Stimulated activated CD8-positive, alpha-beta memory T cell treated with anti-CD3 and anti-CD28 coated beads, Interleukin-12 subunit alpha, Interleukin-12 subunit beta, amount 100 ng/mL, for 4 hours (primary cell): Measurements from ENCODE around the gene KRI1.
"Not testable (repeated sequence)": the region's sequence is repeated elsewhere in the genome, so short reads cannot be mapped to it uniquely, and the experiment has no call there.

Source experiments
- DNase-seq: peaks from one replicate; pipeline ENCODE4 v3.0.0-alpha.2; 2020; ENCODE audit warnings: low read depth

Gene KRI1

DNA sequence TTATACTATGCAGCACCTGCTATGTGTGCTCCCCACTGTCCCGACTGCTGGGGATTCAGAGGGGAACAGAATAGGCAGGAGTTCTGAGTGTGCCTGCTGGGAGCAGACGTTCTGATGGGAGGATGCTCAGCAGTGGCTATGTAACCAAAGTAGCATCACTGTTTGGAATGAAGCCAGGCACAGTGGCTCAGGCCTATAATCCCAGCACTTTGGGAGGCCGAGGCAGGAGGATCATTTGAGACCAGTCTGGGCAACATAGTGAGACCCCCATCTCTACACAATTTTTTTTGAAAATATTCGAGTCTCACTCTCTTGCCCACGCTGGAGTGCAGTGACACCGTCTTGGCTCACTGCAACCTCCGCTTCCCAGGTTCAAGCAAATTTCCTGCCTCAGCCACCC lies 16.1 kb downstream of the KRI1 start:
- no peak for DNase-seq

- no peak for DNase-seq
Measured at GRCh38 chr19:10548746-10549276, 17.0 kb downstream of the KRI1 start.

DNA sequence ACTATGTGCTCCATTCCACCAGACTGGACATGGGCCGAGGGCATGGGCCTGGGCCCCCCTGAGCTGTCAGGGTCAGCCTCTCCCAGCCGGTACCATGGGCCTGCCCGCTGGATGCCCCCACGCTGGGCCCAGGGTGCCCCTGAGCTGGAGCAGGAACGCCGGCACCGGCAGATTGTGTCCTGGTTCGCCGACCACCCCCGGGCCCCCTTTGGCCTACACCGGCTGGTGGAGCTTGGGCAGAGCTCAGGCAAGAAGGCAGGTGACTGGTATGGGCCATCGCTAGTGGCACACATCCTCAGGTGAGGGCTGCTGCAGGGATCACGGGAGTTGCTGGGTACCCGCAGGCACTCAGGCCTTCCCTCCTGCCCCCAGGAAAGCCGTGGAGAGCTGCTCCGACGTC lies 19.0 kb downstream of the KRI1 start:
- no peak for DNase-seq

DNA sequence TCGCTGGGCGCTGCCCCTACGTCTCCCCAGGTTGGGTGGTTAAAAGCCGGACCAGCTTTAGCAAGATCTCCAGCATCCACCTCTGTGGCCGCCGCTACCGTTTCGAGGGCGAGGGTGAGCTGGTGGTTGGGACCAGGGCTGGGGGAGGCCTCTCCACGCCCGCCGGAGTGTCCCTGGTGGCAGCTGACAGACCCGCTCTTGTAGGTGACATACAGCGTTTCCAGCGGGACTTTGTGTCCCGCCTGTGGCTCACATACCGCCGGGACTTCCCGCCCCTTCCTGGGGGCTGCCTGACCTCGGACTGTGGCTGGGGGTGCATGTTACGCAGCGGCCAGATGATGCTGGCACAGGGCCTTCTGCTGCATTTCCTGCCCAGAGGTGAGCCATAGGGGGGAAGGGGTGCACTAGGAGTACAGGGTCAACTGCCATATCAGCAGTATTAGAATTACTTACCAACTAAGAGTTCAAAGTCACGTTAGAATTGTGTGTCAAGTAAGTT lies 21.0 kb downstream of the KRI1 start:
- no peak for DNase-seq

GRCh38 chr19:10544242-10544752 lies 21.5 kb downstream of the KRI1 start:
- DNase-seq, result no peak

DNA sequence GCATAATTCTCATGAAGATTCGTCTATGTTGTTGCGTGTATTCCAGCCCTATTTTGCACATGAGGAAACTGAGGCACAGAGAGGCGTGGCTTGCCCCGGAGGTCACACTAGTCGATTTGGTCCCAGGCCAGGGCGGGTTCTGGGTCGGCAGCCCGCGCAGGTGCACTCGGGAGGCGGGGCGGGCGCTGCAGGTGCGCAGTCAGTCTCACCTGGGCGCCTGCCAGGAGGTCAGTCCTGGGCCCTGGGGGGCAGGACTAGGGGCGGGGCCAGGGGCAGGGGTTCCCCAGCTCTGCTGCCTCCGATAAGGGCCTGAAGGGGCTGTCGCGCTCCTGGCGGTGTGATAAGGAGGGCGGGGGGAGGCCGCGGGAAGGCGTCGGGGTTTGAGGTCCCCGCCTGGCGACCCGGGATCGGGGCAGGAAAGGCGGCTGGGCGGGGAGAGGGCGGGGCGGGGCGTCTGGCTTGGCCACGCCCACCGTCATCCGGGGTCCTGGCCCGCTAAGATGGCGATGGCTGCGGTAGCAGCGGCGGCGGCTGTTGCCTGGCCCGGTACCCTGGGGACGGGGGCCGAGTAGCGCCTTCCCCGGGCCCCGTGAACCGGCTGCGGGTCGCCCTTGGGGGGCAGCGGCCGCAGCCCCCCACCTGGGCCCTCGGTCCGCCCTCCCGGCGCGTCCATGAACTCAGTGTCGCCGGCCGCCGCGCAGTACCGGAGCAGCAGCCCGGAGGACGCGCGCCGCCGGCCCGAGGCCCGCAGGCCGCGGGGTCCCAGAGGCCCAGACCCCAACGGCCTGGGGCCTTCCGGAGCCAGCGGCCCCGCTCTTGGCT lies 22.2 kb downstream of the KRI1 start, which contains the start of gene ATG4D:
Gene ATG4D (plus strand): TSS at position 485 of the 822 bp plus-strand sequence. CDS start 187 bp downstream, at position 672.
- peak; percentile 68 for DNase-seq

GRCh38 chr19:10543059-10543419 lies 22.8 kb downstream of the KRI1 start:
- no peak for DNase-seq

DNA sequence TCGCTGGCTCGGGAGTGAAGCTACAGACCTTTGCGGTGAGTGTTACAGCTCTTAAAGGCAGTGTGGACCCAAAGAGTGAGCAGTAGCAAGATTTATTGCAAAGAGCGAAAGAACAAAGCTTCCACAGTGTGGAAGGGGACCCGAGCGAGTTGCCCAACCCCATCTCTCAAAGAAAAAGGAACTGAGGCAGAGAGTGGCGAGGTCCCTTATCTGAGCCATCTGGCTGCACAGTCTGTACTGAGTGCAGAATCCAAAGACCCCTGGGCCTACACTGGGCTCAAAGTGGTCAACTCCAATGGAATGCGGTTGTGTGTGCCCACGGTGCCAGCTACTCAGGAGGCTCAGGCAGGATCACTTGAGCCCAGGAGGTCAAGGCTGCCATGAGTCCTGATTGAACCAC lies 26.8 kb downstream of the KRI1 start:
- DNase-seq, result not testable (repeated sequence)

GRCh38 chr19:10538204-10538983 lies 27.4 kb downstream of the KRI1 start:
- DNase-seq, result no peak

DNA sequence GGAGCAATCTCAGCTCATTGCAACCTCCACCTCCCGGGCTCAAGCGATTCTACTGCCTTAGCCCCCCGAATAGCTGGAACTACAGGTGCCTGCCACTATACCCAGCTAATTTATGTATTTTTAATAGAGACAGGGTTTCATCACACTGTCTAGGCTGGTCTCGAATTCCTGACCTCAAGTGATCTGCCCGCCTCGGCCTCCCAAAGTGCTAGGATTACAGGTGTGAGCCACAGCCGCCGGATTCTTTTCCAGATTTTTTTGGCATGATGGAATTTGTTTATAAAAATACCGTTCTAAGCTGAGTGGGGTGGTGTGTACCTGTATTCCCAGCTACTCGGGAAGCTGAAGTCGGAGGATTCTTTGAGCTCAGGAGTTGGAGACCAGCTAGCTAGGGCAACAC lies 28.1 kb downstream of the KRI1 start:
- no peak for DNase-seq

- no peak for DNase-seq
Measured at GRCh38 chr19:10535613-10536012, 30.2 kb downstream of the KRI1 start.

GRCh38 chr19:10533646-10534386 lies 32.0 kb downstream of the KRI1 start:
- DNase-seq, result no peak

- DNase-seq, result no peak
Measured at GRCh38 chr19:10532457-10532856, 33.4 kb downstream of the KRI1 start.

GRCh38 chr19:10526887-10527286 lies 38.9 kb downstream of the KRI1 start:
- DNase-seq, result not testable (repeated sequence)

- no peak for DNase-seq
Measured at GRCh38 chr19:10525636-10526035, 40.2 kb downstream of the KRI1 start.

DNA sequence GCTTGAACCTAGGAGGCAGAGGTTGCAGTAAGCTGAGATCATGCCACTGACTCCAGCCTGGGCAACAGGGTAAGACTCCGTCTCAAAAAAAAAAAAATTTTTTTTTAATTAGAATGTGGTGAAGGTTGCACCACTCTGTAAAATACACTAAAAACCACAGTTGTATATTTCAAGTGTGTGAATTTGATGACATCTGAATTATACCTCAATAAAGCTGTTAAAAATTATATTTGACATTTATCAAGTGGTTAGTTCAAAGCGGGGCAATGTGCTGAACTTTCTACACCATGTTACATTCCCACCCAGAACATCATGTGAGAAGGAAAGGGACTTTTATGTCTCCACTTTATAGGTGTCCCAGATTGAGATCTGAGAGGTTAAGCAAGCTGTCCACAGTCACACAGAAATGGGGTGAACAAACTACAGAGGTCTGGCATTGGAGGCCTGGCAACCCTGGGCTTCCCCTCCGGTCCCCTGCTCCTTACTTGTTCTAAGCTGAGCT lies 42.6 kb downstream of the KRI1 start:
- DNase-seq, result no peak

GRCh38 chr19:10521461-10522171 lies 44.2 kb downstream of the KRI1 start:
- no peak for DNase-seq

DNA sequence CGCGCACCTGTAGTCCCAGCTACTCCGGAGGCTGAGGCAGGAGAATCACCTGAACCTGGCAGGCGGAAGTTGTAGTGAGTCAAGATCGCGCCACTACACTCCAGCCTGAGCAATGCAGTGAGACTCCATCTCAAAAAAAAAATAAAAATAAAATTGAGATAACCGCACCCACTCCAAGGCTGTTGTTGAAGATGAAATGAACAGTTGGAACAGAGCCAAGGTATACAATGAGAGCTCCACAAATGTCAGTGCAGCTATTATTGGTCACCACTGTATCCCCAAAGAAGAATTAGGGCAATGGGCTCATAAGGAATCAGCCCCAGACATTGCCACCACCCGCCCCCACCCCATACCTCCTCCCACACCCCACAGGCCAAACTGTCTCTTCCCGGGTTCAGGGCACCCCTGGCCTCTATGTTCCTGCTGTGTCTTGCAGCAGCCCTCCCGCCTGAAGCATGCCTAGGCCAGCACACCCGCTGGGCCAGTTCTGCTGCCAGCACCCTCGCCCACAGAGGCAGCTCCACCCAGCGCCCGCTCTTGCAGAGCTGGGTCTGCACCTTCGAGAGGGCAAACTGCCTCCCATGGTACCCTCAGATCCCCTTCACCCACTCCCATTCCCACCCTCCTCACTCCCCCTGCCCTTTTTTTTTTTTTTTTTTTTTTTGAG lies 45.0 kb downstream of the KRI1 start:
- DNase-seq, result no peak

DNA sequence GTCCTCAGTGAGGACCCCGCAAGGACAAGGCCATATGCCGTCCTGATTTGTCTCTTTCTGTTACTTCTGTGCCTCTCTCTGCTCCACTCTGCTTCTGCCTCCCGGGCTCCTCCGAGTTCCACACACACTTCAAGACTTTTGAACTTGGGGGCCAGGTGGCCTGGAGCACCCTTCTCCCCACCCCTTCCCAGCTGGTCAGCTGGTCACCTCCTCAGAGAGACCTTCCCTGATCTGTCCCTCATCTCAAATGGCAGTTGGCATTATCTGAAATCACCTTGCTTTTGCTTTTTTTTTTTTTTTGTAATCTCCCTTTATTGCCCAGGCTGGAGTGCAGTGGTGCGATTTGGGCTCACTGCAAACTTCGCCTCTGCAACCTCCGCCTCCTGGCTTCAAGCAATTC lies 46.4 kb downstream of the KRI1 start:
- no peak for DNase-seq
